Mammary epithelial cell (primary cell): ENCODE results near the gene ART1.

ENCODE experiments used
- CTCF ChIP-seq, 2 donors: IDR thresholded peaks in 1 of 2; conservative IDR thresholded peaks in 1 of 2; 2 replicates each; pipeline ENCODE4 v1.5.1; 2011 to 2012; ENCODE audit warnings: inconsistent platforms in 2 of 2, low read length in 2 of 2, mild to moderate bottlenecking in 2 of 2, control low read depth in 1 of 2, low read depth in 1 of 2; ENCODE audit not compliant: insufficient read depth in 1 of 2; ENCODE audit errors: extremely low read depth in 1 of 2
- EZH2 ChIP-seq: IDR thresholded peaks from 2 replicates; pipeline ENCODE4 v1.6.1; 2012; ENCODE audit warnings: low read length, inconsistent platforms, borderline replicate concordance

GRCh38 chr11:3645552-3645951 is 624 bp downstream of the ART1 start:
- TF ChIP-seq CTCF (conservative IDR thresholded peaks at IDR 0.05 in 1 of 2, IDR thresholded peaks at IDR 0.05 in 1 of 2; ENCODE audit: extremely low read depth in 1 of 2, insufficient read depth in 1 of 2, low read depth in 1 of 2, low read length in 2 of 2) (no peak), EZH2 (no peak)
